GM10266 (cell line): ENCODE results near the gene IMMP2L.

Experiments
- DNase-seq: peaks from one replicate; pipeline ENCODE4 v3.0.0; 2012; ENCODE audit errors: extremely low spot score
- TF ChIP-seq, protein P1 (sequence below): IDR thresholded peaks from 2 replicates; pipeline ENCODE4 v1.5.1; 2012; ENCODE audit warnings: mild to moderate bottlenecking, low read depth; ENCODE audit not compliant: control insufficient read depth, insufficient read depth; ENCODE audit errors: missing control alignments

Gene IMMP2L

GRCh38 chr7:110888641-110889040, 673.7 kb downstream of the IMMP2L start:
- TF ChIP-seq, protein P1, sequence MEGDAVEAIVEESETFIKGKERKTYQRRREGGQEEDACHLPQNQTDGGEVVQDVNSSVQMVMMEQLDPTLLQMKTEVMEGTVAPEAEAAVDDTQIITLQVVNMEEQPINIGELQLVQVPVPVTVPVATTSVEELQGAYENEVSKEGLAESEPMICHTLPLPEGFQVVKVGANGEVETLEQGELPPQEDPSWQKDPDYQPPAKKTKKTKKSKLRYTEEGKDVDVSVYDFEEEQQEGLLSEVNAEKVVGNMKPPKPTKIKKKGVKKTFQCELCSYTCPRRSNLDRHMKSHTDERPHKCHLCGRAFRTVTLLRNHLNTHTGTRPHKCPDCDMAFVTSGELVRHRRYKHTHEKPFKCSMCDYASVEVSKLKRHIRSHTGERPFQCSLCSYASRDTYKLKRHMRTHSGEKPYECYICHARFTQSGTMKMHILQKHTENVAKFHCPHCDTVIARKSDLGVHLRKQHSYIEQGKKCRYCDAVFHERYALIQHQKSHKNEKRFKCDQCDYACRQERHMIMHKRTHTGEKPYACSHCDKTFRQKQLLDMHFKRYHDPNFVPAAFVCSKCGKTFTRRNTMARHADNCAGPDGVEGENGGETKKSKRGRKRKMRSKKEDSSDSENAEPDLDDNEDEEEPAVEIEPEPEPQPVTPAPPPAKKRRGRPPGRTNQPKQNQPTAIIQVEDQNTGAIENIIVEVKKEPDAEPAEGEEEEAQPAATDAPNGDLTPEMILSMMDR = no peak
- no peak for DNase-seq

- TF ChIP-seq, protein P1 = no peak
These were observed 676.8 kb downstream of the IMMP2L start for GRCh38 chr7:110885474-110885873.

GRCh38 chr7:110881721-110882120, 680.6 kb downstream of the IMMP2L start:
- TF ChIP-seq, protein P1 = no peak
- no peak for DNase-seq

More at GRCh38 chr7:110885474-110885873, 676.8 kb downstream of the IMMP2L start:
- DNase-seq = no peak

- TF ChIP-seq, protein P1 = no peak
- DNase-seq = no peak
These were observed 681.3 kb downstream of the IMMP2L start for GRCh38 chr7:110880971-110881370.

GRCh38 chr7:110877016-110877415, 685.3 kb downstream of the IMMP2L start:
- TF ChIP-seq, protein P1 = no peak
- no peak for DNase-seq

DNA sequence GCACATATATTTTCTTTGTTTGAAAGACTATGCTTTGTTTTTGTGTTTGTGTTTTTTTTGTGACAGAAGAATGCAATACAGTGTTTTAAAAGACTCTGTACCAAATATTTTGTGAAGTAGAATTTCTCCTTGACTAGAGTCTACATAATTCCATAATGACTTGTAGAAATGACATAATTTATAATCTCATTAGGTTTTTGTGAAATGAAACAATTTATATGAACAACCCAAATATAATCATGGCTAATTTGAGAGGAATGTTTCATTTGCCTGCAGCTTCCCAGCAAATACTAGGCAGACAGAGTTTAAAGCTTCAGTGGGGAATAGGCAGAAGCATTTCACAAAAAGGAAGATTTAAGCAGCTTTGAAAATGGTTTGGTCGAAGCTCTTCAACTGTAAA, 686.9 kb downstream of the IMMP2L start:
- no peak for DNase-seq
- TF ChIP-seq, protein P1 = no peak

DNA sequence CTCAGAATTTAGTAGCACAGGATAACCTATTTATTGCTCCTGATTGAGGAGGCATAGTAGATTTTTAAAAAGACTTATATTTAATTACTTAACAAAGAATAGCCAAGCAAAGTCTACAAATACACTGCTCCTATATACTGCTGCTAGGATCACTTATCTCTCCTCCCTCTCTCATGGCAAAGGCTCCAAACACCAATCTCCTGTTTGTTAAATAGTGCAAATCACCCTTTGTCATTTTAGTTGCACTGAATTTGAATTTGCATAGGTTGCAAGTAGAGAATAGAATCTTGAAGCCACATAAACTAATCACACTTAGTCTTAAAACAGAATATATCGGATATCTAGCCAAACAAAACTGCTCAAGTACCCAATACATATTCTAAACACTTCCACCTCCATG, 690.4 kb downstream of the IMMP2L start:
- DNase-seq = no peak
- TF ChIP-seq, protein P1 = no peak

- DNase-seq = no peak
These were observed 691.4 kb downstream of the IMMP2L start for GRCh38 chr7:110870926-110871325.

More at GRCh38 chr7:110870926-110871325, 691.4 kb downstream of the IMMP2L start:
- TF ChIP-seq, protein P1 = no peak
